Gastroesophageal sphincter (tissue), 4 donors: ENCODE measurements around the gene VRK2. TPM values are rescaled to one million over a fixed set of nuclear protein-coding genes. Genes with fewer than 3 reads are reported as not detected.
"Not testable (repeated sequence)": the region's sequence is repeated elsewhere in the genome, so short reads cannot be mapped to it uniquely, and the experiment has no call there.

Experiments
- ATAC-seq: fragments of 150-250 bp; one replicate; pipeline ENCODE4 v1.9.1; 2016; ENCODE audit warnings: mild to moderate bottlenecking, moderate library complexity
- H3K27ac ChIP-seq, 4 donors: fragments of 200-600 bp; sonication (generic) in 3 of 4; 1 replicate in 3 of 4; 2 replicates in 1 of 4; pipeline ENCODE4 v1.5.1; 2016 to 2019
- H3K27me3 ChIP-seq: fragments of 200-600 bp; sonication (generic); one replicate; pipeline ENCODE4 v1.5.1; 2019
- H3K36me3 ChIP-seq, 2 donors: fragments of 200-600 bp; sonication (generic); one replicate each; pipeline ENCODE4 v1.5.1; 2019; ENCODE audit warnings: control low read depth in 1 of 2
- H3K4me1 ChIP-seq, 3 donors: fragments of 200-600 bp; sonication (generic); 1 replicate in 2 of 3; 2 replicates in 1 of 3; pipeline ENCODE4 v1.5.1; 2016 to 2019; ENCODE audit warnings: control low read depth in 2 of 3
- H3K4me3 ChIP-seq, 2 donors: fragments of 200-600 bp; sonication (generic); one replicate each; pipeline ENCODE4 v1.5.1; 2019; ENCODE audit warnings: mild to moderate bottlenecking in 1 of 2, moderate library complexity in 1 of 2
- H3K9me3 ChIP-seq, 3 donors: fragments of 200-600 bp; sonication (generic); one replicate each; pipeline ENCODE4 v1.5.1; 2017 to 2019; ENCODE audit warnings: control low read depth in 2 of 3
- CTCF ChIP-seq, 4 experiments: fragments of 200-600 bp in 2 of 4; fragments of 450-650 bp in 2 of 4; sonication (generic) in 1 of 4; IDR thresholded peaks; one replicate each; pipeline ENCODE4 v1.5.1; 2017 to 2019; ENCODE audit warnings: antibody characterized with exemption in 4 of 4, mild to moderate bottlenecking in 2 of 4, moderate library complexity in 2 of 4
- EP300 ChIP-seq: sonication (generic); formaldehyde crosslinking; IDR thresholded peaks from one replicate; pipeline ENCODE4 v1.6.1; 2017; ENCODE audit warnings: antibody characterized with exemption, mild to moderate bottlenecking
- POLR2A ChIP-seq, 2 donors: fragments of 450-650 bp; IDR thresholded peaks; one replicate each; pipeline ENCODE4 v1.6.1; 2017; ENCODE audit warnings: antibody characterized with exemption in 2 of 2, mild to moderate bottlenecking in 2 of 2, moderate library complexity in 1 of 2
- POLR2AphosphoS5 ChIP-seq: sonication (generic); formaldehyde crosslinking; IDR thresholded peaks from one replicate; pipeline ENCODE4 v1.6.1; 2017; ENCODE audit warnings: antibody characterized with exemption
- WGBS, 2 donors: methylation state at CpG; one replicate each; pipeline ENCODE4 v1.1.5; 2018; ENCODE audit warnings: low coverage in 1 of 2; 5-methylcytosine and 5-hydroxymethylcytosine counted together
- total RNA-seq, 4 donors: library from RNA; depleted of rRNA; stranded (reverse); fragments of >200 nt; gene quantifications; one replicate each; pipeline ENCODE4 v1.1.0, GENCODE V29; 2016

VRK2 gene
- total RNA-seq, 4 donors from 2014 or later: 27.5 to 34.4 (median 29.1) TPM

- ATAC-seq: no peak
- Histone ChIP-seq H3K4me3 (no peak overlapping the region), H3K9me3 (no peaks in the 10 kb centered on the region), H3K36me3 (no peaks in the 10 kb centered on the region), H3K27ac (no peak overlapping the region), H3K27me3 (no peaks in the 10 kb centered on the region), H3K4me1 (no peaks in the 10 kb centered on the region)
- TF ChIP-seq EP300: no peak
- TF ChIP-seq POLR2A (IDR thresholded peaks at IDR 0.05): no peak
- no peak for TF ChIP-seq CTCF (IDR thresholded peaks at IDR 0.05)
- no peak for TF ChIP-seq POLR2AphosphoS5
These were observed 34.4 kb downstream of the VRK2 start for GRCh38 chr2:58081000-58081399.

GRCh38 chr2:58089081-58089480 is 42.5 kb downstream of the VRK2 start:
- no peak for TF ChIP-seq EP300
- TF ChIP-seq CTCF (IDR thresholded peaks at IDR 0.05): no peak
- TF ChIP-seq POLR2A (IDR thresholded peaks at IDR 0.05): no peak
- no peak for TF ChIP-seq POLR2AphosphoS5
- no peaks in the 10 kb centered on the region for H3K4me1 ChIP-seq
- no peak for ATAC-seq
- no peak overlapping the region for H3K27ac ChIP-seq
- peaks cover 0 to 7% (median 0%) of the 10 kb centered on the region in 3 donors for H3K9me3 ChIP-seq
- WGBS, 2 donors: 56 to 73% methylated on average over 2 of the region's 2 CpGs
- H3K4me3 ChIP-seq: no peak overlapping the region
- no peaks in the 10 kb centered on the region for H3K27me3 ChIP-seq
- H3K36me3 ChIP-seq: peaks cover 0 to 43% of the 10 kb centered on the region in 2 donors

- H3K4me3 ChIP-seq, ATAC-seq, H3K27ac ChIP-seq, H3K27me3 ChIP-seq, H3K4me1 ChIP-seq: not testable (repeated sequence)
- Histone ChIP-seq H3K36me3 (peaks cover 0 to 43% of the 10 kb centered on the region in 2 donors), H3K9me3 (peaks cover 0 to 16% (median 0%) of the 10 kb centered on the region in 3 donors)
- 100% methylated on average over 1 to 4 of the region's 4 CpGs for WGBS, 2 donors
These were observed 46.2 kb downstream of the VRK2 start for GRCh38 chr2:58092772-58093171.

- 50 to 71% methylated on average over 1 of the region's 1 CpG for WGBS, 2 donors
- no peak for ATAC-seq
These were observed 50.4 kb downstream of the VRK2 start for GRCh38 chr2:58097025-58097424.

GRCh38 chr2:58098254-58099095 is 51.9 kb downstream of the VRK2 start:
- H3K27me3 ChIP-seq: no peaks in the 10 kb centered on the region
- no peak overlapping the region for H3K27ac ChIP-seq
- H3K9me3 ChIP-seq: peaks cover 0 to 11% (median 0%) of the 10 kb centered on the region in 3 donors
- no peaks in the 10 kb centered on the region for H3K4me1 ChIP-seq
- no peak for ATAC-seq
- TF ChIP-seq POLR2AphosphoS5: no peak
- no peak for TF ChIP-seq CTCF (IDR thresholded peaks at IDR 0.05)
- no peak for TF ChIP-seq EP300
- no peak overlapping the region for H3K4me3 ChIP-seq
- no peaks in the 10 kb centered on the region for H3K36me3 ChIP-seq
- WGBS, 2 donors: 90 to 92% methylated on average over 4 of the region's 4 CpGs

More at GRCh38 chr2:58097025-58097424, 50.4 kb downstream of the VRK2 start:
- H3K36me3 ChIP-seq: peaks cover 0 to 10% of the 10 kb centered on the region in 2 donors
- H3K9me3 ChIP-seq: peaks cover 0 to 16% (median 0%) of the 10 kb centered on the region in 3 donors
- H3K27me3 ChIP-seq: no peaks in the 10 kb centered on the region
- TF ChIP-seq POLR2AphosphoS5 (no peak), EP300 (no peak), POLR2A (IDR thresholded peaks at IDR 0.05) (no peak), CTCF (IDR thresholded peaks at IDR 0.05) (no peak)
- no peaks in the 10 kb centered on the region for H3K4me1 ChIP-seq
- H3K4me3 ChIP-seq: no peak overlapping the region
- H3K27ac ChIP-seq: no peak overlapping the region
